HK-2 (cell line): Measurements from ENCODE around the gene TCEANC2.
A peak's percentile ranks its signal among the peaks of the same experiment; 100 is the strongest.
"Not testable (repeated sequence)": the region's sequence is repeated elsewhere in the genome, so short reads cannot be mapped to it uniquely, and the experiment has no call there.

Experiments
- DNase-seq: peaks from one replicate; pipeline ENCODE4 v3.0.0-alpha.2; 2018; ENCODE audit not compliant: unreplicated experiment

Gene TCEANC2

DNA sequence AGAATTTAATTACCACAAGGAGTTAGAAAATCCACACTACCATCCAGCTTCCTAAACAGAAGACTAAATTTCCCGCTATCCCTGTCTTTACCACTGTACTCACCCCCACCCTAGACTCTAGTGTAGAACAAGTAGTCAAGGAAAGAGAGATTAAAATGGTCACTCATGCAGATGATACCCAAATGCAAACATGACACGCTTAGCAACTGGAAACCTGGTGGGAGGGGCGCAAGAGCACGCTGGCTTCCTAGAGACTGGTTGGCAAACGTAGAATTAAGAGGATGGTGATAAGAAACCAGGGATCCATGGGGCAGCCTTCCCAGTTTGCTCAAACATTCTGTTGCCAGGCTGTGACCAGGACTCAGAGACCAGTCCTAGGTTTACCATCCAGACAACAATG, 25.6 kb upstream of the TCEANC2 start:
- no peak for DNase-seq

DNA sequence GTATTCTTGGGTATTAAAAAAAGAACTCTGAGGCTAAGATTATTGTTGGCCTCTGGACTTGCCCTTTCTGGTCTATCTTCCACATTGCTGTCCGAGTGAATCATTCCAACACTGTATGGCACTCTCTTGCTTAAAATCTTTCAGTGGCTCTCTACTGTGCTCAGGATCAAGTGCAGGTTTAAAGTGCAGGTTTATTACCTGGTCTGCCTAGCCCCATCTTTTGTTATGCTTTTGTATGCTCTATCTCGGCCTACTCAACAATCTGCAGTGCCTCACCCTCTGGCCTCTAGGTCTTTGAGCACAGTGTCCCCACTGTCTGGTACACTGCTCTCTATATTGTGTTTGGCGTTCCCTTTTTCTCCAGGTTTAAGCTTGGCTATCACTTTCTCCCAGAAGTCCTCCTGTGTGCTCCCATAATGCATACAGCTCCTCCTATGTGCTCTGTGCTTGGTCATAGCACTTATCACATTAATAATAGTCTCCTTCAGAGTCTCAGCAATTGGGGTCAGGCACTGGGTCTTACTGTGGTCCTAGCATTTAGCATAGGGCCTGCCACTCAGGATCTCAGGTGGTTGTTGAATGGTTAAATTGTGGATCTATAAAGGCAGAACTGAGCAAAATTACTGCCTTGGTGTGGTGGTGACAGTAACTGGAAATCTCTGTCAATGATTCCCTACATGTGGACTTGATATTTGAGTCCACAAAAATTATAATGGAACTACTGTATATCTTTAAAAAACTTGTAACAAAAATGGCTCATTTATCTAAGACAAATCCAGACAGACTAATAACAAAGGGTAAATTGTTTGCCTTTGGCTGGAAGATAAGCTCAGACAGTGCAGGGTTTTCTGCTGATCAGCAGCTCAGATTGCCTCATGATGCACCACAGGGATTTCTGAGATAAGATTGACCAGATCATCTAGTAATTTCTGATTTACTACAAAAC, 24.8 kb upstream of the TCEANC2 start:
- DNase-seq: no peak

DNA sequence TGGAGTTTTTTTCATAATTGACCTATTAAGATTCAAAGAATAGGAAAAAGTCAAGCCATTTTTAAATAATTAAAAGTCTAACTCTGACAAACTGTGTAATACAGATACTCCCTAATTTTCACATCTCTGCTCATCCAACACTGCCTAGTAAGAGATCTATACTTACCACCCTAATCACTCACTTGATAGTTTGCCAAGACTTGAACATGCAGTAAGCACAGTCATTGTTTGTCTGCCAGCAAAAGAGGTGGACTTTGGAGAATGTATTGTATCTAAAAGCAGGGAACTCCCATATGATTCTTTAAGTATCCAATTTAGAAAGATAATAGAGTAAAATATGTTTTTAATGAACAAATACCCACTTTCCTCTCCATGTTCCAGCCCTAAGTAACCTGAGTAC, 15.9 kb upstream of the TCEANC2 start:
- DNase-seq: no peak

GRCh38 chr1:54041806-54042205, 11.6 kb upstream of the TCEANC2 start:
- DNase-seq: no peak

DNA sequence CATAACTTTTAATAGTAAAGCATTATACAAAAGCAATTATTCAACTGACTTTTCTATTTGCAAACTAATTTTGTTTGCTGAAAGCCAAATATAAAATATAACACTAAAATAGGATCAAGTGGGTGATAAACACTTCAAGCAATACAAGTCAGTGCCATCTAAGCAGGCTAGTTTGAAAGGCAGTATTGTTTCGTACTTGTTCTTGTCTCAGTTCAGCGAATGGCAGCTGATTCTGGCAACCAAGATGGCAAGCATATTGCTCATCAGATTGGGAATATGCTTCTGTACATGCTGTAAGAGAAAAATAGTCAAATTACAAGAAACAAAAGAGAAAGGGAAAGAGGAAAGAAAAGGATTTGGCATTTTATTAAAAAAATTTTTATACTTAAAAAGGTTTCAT, 7.9 kb upstream of the TCEANC2 start:
- DNase-seq: no peak

DNA sequence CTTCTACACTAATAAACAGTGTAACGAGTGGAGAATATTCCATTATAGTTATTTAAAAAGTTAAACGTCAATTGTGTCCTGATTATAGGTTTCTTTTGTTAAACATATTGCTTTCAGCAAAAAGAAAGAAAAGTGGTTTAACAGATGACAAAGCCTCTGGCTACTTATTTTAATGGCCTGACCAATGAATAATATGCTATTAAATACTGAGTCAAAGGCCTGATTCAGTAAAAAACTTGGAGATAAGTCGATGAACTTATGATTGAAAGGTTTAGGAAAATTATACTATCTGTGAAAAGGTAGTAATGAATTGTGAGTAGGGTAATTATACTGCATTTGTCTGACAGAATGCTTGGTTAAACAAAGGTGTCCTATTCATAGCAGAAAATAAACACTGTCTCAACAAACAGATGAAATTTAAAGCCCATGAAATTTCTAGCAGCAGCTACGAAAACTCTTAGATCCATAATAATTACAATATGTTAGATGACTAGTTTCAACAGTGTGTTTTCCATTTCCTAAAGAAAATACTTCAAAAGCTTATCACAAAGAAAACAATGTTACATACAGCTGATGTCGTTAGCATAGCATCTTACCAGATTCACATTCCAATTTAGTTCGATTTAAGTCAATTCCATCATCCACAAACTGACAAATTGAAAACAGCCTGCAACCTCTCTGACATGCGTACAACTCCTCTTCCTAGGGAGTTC, 6.6 kb upstream of the TCEANC2 start:
- no peak for DNase-seq

GRCh38 chr1:54047384-54048305, 5.8 kb upstream of the TCEANC2 start:
- no peak for DNase-seq

GRCh38 chr1:54050435-54050834, 3.0 kb upstream of the TCEANC2 start:
- not testable (repeated sequence) for DNase-seq

DNA sequence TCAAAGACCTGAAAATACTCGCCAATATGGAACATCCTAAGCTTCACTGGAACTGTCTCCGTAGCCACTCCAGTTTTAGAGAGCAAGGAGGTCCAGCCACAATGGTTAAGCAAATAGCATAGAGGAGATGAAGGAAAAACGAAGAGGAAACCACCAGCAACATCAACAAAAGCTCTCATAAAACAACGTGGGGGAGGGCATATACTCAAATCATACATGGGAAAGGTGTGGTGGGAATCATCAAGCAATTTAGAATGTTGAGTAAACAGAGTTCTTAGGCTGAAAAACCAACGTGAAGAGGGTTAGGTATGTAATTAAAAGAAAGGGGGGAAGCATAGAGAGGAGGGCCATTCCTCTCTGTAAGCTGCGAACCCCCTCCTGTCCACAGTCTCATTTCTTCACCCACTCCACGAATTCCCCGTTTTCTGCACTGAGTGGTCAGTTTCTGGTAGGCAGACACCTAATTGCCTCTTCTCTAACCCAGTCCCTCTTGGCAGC, 1.4 kb upstream of the TCEANC2 start:
- peak; percentile 4 for DNase-seq

GRCh38 chr1:54052431-54052933, 926 bp upstream of the TCEANC2 start:
- peak; percentile 45 for DNase-seq

- DNase-seq: no peak
These were observed 483 bp downstream of the TCEANC2 start for GRCh38 chr1:54053745-54054437.

GRCh38 chr1:54054438-54054749, 986 bp downstream of the TCEANC2 start:
- no peak for DNase-seq

GRCh38 chr1:54064299-54064698, 10.9 kb downstream of the TCEANC2 start:
- DNase-seq: no peak

- no peak for DNase-seq
These were observed 16.4 kb downstream of the TCEANC2 start for GRCh38 chr1:54069791-54070170.

GRCh38 chr1:54070171-54070837, 16.9 kb downstream of the TCEANC2 start:
- no peak for DNase-seq

DNA sequence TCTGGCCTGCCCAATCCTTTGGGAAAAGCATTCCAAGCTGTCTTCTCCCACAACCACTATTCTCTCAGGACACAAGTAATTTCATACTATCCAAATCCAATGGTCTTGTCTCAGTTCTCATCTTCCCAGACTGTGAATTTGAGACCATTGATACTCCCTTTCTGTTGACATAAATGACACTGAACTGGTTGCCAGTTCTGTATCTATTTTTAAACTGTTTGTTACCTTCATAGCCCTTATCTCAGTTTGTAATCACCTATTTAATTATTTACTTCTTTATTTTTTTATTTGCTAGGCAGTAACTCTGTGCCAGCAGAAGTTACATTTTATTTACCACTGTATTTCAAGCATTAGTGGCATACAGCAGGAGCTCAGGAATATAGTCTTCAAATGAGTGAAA, 24.0 kb downstream of the TCEANC2 start:
- DNase-seq: no peak

DNA sequence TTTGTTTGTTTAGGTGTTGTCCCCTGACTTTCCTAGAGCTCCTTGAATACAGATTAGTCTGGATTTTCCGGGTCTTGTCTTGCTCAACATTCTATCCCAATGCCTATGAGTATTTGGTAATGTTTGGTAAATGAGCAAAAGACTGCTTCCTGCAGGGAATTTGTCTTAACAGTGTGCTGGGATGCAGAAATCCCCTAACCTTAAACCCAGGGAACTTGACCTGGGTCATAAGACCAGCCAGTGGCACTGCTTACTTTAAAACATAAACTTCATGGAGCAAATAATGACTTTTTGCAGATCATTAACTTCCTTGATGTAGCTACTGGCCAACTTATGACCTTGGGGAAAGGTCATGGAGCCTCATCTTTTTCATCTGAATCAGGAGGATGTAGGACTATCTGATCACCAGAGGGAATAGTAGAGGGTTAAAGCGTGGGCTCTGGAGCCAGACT, 27.2 kb downstream of the TCEANC2 start:
- no peak for DNase-seq

DNA sequence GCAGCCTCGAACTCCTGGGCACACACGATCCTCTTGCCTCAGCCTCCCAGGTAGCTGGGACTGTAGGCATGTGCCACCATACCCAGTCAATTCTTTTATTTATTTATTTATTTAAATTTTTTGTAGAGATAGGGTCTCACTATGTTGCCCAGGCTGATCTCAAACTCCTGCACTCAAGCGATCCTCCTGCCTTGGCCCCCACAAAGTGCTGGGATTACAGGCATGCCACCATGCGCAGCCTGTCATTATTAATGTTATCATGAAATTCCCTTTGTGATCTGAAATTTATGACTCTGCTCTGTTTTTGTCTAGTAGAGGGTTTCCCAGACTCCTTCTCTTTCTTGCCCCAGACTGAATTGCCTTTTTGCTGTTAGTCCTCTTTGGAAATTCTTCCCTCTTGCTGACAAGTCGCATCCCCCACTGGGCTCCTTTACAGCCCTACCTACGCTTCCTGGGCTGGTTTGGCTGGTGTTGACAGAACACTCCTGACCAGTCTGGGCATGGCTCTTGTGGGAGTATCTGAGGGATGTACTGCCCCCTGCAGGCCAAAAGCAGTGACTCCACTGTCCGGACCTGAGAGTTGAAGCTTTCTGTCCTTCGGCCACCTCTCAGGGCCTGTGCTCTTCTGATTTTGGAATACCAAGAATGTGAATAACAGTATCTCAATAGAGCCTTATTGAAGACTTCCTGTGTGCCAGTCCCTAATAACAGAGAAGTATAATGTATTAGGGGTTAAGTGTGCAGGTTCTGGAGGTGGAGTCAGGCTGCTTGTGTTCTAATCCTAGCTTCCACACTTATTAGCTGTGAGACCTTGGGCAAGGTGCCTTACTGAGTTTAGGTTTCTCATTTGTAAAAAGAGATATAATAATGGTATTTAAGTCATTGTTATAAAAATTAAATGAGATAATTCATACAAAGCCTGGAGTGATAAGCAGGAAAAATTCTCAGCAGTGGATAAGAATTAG, 28.2 kb downstream of the TCEANC2 start:
- peak; percentile 51 for DNase-seq

GRCh38 chr1:54084794-54085193, 31.4 kb downstream of the TCEANC2 start:
- DNase-seq: no peak
